Posterior vena cava (tissue), 2 donors: ENCODE results near the gene CYB5D1. TPM values are rescaled to one million over a fixed set of nuclear protein-coding genes. Genes with fewer than 3 reads are reported as not detected.

Experiments used
- DNase-seq: peaks from one replicate; pipeline ENCODE4 v3.0.0-alpha.2; 2020; ENCODE audit warnings: low spot score
- intact Hi-C, 2 donors: fragments of 100-400 bp; cut with DNase I; formaldehyde crosslinking; loops; one replicate each; pipeline versions ENCODE4 v1.14.1 to v1.14.2; 2022 to 2023
- total RNA-seq, 2 donors: library from RNA; stranded (reverse); fragmentation: NEBNext Ultra II Directional; extraction: Animal tissue kit (Norgen Biotek cat#: 25700); gene quantifications; one replicate each; pipeline ENCODE4 v1.2.1, GENCODE V29; 2021
- donor health status: DM: yes; HTN: yes; CAD: no.
- donor health status: DM: yes; HTN: yes; CAD: no.

CYB5D1 gene
- total RNA-seq, 2 donors from 2014 or later = 8.9 TPM

DNA sequence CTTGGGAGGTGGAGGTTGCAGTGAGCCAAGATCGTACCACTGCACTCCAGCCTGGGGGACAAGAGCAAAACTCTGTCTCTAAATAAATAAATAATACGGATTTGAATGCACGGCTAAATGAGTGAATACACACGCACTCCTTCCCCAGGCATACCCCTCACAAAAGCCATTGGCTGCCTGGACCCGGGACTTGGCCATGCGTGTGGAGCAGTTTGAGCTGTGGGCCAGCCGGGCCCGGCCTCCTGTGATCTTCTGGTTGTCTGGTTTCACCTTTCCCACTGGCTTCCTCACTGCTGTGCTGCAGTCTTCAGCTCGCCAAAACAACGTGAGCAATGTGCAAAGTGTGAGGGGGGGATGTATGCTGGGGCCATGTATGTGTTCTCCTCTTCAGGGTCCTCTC, 25.4 kb upstream of the CYB5D1 start:
- DNase-seq = no peak
- intact Hi-C loops = no loop called here

DNA sequence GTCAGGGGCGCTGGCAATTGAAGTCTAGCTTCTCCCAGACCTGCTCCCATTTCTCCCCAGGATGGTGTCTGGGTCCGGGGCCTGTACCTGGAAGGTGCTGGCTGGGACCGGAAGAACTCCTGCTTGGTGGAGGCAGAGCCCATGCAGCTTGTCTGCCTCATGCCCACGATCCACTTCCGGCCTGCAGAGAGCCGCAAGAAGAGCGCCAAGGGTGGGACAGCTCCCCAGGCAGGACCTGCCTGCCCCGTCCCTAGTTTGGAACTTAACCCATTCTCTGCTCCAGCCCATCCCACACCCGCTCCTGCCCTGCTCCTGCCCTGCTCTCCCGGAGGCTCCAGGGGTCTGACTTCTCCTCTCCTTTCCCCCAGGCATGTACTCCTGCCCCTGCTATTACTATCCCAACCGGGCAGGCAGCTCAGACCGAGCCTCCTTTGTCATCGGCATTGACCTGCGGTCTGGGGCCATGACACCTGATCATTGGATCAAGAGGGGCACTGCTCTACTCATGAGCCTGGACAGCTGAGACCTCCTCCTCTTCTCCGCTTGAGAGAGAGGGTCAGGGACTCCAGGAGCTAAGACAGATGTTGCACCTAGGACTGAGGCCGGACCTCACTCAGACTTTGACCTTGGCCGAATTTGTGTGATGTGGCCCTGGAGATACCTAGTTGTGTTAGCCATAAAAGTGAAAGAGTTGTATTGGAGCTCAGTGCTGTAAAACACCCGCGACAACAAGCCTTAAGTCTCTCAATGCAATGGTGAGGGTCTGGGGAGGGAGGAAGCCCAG, 24.6 kb upstream of the CYB5D1 start:
- DNase-seq = peak; percentile 61
- intact Hi-C loops = no loop called here

GRCh38 chr17:7833795-7834541, 23.8 kb upstream of the CYB5D1 start, which contains the start of gene KDM6B:
KDM6B (plus strand) TSS chr17:7834217; CDS start chr17:7845555, 11,338 bp downstream.
- peak; percentile 98 for DNase-seq
- intact Hi-C loops = no loop called here

DNA sequence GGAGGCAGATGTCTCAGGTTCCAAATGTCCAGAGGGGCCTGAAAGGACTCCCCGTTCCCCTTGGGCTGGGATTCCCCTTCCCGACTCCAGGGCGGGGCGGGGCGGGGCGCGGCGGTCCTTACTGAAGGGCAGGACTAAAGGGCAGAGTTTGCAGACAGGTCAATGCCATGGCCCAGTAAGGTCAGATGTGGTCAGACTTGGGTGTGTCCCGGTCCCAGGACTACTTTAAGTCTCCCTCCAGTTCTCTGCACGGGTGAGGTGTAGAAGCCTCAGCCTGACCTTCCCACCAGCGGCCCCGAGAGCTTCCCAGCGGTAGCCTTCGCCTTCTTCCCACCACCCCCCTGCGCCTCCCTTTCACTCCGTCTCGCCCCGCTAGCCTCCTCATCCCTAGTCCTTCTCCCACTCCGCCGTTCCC, 23.3 kb upstream of the CYB5D1 start:
- intact Hi-C loops = no loop called here
- DNase-seq = peak; percentile 93

GRCh38 chr17:7834957-7835813, 22.6 kb upstream of the CYB5D1 start:
- DNase-seq = peak; percentile 99
- intact Hi-C loops = no loop called here

DNA sequence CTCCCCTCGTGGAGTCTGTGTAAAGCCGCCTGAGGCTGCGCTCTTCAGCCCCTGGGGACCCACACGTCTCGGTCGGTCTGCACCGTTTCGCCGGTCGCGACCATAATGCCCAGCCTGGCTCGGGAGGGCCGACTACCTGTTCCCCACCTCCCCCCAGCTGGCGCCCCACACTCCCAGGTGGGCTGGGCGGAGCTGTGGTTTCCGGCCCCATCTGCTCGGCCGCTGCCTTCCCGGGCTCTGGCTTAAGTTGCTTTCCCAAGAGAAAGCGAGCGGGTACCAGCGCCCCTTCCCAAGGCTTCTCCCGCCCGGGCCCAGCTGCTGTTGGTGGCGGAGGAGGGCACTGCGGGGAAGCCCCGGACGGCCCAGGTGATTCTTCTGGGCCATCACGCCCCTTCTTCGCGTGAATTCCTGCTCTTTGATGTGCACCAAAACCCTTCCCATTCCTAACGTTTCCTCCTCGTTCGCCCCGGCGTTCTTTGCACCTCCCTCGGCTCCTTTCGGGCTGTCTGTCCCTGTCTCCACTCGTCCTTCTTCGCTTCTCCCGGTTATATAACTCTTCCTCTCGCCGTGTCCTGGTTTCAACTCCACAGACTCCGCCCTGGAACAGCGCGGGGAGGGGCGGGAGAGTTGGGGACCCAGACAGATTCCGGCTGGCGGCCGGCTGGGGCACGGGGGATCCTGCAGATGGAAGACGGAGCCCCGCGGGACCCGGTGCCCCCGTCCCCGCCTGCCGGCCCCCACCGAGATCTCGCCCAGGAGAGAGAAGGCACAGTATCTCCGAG, 21.8 kb upstream of the CYB5D1 start:
- intact Hi-C loops = no loop called here
- peak; percentile 92 for DNase-seq

GRCh38 chr17:7836596-7837407, 21.0 kb upstream of the CYB5D1 start:
- intact Hi-C loops = no loop called here
- DNase-seq = peak; percentile 98

- DNase-seq = no peak
- intact Hi-C loops = no loop called here
Observed at GRCh38 chr17:7837408-7838088, 20.3 kb upstream of the CYB5D1 start.

DNA sequence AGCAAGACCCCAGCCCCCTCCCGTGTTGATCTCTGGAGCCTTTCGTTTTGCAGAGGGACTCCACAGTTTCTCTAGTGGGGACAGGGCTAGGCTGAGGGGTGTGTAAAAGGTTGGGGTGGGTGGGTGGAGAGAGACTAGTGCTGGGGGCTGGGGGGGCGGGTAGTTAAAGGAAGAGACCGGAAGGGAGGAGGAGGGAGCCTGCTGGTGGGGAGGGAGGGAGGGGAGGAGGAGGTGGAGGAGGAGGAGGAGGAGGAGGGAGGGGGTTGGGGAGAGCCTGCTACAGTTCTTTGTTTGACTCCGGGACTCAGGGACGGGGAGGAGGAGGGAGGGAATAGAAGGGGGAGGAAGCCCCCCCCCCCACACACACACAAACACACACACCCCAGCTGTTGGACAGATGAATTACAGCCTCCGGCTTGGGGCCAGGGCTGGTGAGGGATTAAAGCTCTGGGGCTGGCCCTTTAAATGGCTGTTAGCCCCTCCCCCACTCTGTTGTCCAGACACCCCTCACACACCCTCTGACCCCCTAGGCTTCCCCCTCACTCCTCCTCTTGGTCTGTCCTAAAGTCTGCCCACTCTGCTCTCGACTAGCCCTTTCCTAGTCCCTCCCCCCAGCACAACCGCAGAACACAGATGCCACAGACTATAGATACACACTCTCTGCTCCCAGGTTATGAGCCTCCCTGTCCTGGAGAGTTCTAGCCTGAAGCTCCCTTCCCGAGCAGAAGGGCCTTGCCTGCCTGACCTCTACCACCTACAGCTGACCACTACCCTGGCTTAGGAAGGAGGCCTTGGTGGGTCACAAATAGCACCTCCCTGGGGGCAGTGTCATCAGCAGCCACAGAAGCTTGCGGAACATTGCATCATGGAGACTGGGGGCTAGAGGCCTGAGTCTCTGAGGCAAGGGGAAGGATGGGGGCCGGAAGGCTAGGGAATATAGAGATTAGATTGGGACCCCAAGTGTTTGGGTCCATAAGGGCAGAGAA, 19.4 kb upstream of the CYB5D1 start:
- DNase-seq = no peak
- intact Hi-C loops = no loop called here

- intact Hi-C loops = no loop called here
- DNase-seq = no peak
Observed at GRCh38 chr17:7839190-7839875, 18.5 kb upstream of the CYB5D1 start.

GRCh38 chr17:7839876-7840261, 17.9 kb upstream of the CYB5D1 start:
- no peak for DNase-seq
- intact Hi-C loops = no loop called here

DNA sequence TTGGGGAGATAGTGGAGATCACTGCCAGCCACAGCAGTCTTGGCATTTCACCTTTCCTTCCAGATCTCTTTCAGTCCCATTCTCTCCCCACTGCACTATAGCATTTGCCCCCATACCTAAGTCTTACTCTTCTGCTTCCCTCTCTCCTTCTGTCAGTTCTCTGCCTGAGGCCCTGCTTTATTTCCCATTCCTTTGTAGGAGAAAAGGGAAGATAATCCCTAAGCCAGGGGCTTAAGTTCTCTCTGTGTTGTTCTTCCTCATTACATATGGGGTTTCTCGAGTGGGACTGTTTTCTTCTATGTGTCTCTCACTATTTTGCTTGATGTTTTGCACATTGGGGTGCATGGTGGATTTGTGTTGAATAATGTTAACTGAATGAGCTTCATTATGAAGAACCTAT, 17.4 kb upstream of the CYB5D1 start:
- intact Hi-C loops = no loop called here
- DNase-seq = no peak

- intact Hi-C loops = no loop called here
- DNase-seq = no peak
Observed at GRCh38 chr17:7840875-7841274, 16.9 kb upstream of the CYB5D1 start.

- DNase-seq = peak; percentile 98
- intact Hi-C loops = no loop called here
Observed at GRCh38 chr17:7841396-7841914, 16.3 kb upstream of the CYB5D1 start.

DNA sequence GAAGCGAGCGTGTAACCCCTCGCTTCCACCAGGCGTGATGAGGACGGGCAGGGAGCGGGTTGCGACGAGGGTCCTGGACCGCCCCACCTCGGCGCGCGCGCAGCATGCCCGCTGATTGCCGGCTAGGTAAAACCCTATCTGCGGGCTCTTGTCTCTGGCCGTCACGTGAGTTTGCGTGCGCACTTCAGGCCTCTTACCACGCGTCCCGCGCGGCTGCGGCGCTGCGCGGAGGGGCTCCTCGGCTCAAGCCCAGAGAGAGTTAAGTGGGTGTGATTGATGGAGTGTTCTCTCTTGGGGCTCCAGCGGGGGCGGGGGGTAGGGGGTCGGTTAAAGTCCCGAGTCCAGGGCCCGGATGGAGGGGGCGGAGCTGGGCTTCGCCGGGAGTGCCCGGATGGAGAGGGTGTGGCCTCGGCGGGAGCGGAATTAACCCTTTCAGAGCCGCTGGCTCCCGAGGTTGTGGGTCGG, 15.9 kb upstream of the CYB5D1 start:
- intact Hi-C loops = no loop called here
- DNase-seq = peak; percentile 97
